BJ (cell line): ENCODE results near the gene CRB1. TPM values are rescaled to one million over a fixed set of nuclear protein-coding genes. Genes with fewer than 3 reads are reported as not detected.

Source experiments
- CTCF ChIA-PET: fragments of 350-600 bp; formaldehyde crosslinking; extraction: SDS; loops from one replicate; lab custom pipeline; 2021; ENCODE audit warnings: antibody characterized with exemption, inconsistent platforms; lab: Yijun Ruan, JAX
- POLR2A ChIA-PET: fragments of 300-600 bp; sonication (Branson Sonifier 250); formaldehyde crosslinking; extraction: SDS; loops from one replicate; lab custom pipeline; 2021; ENCODE audit warnings: antibody characterized with exemption; lab: Charles Lee
- DNase-seq: peaks from one replicate; pipeline ENCODE4 v3.0.0-alpha.2; 2011; ENCODE audit warnings: low read depth
- H3K27me3 ChIP-seq: 2 replicates; pipeline ENCODE4 v1.6.0; 2011; ENCODE audit warnings: low read length; ENCODE audit not compliant: control insufficient read depth, insufficient read depth
- H3K36me3 ChIP-seq: 2 replicates; pipeline ENCODE4 v1.5.1; 2011; ENCODE audit warnings: low read length; ENCODE audit not compliant: control insufficient read depth, insufficient read depth
- H3K4me3 ChIP-seq: 2 replicates; pipeline ENCODE4 v1.5.1; 2011; ENCODE audit warnings: low read depth, mild to moderate bottlenecking, control low read depth, low read length
- CTCF ChIP-seq: IDR thresholded peaks from 2 replicates; pipeline ENCODE4 v1.5.1; 2011; ENCODE audit warnings: low read depth, mild to moderate bottlenecking, control low read depth, inconsistent platforms, low read length, moderate library complexity; ENCODE audit not compliant: insufficient read depth
- polyA plus RNA-seq: library from polyadenylated mRNA; depleted of rRNA; stranded (reverse); fragments of >200 nt; gene quantifications from 2 replicates; pipeline ENCODE4 v1.2.3, GENCODE V29; 2011

CRB1 gene
- polyA plus RNA-seq, 1 experiment: 0.06 TPM

DNA sequence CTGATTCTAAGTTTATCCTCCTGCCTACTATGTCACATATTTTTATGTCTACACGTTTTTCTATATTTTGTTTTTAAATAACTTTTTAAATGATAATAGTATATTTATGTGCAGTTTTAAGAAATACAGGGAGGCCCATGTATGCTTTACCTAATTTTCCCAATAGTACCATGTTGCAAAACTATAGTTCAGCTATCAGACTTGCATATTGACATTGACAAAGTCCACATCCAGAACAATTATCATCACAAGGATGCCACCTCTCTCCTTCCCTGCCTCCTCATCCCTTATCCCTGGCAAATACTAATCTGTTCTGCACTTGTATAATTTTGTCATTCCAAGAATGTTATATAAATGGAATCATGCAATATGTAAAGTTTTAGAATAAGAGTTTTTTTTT lies 90.9 kb downstream of the CRB1 start:
- POLR2A ChIA-PET: no interaction called here
- H3K4me3 ChIP-seq: no peak overlapping the region
- CTCF ChIA-PET: interaction anchor here (0.7 to 1.4 kb wide), 3 partner anchors 10 to 1031 kb away, joined by 3 to 4 read pairs (median 3); no protein-coding TSS in a partner anchor
- no peak for TF ChIP-seq CTCF
- H3K36me3 ChIP-seq: no peaks in the 10 kb centered on the region
- DNase-seq: no peak
- H3K27me3 ChIP-seq: no peaks in the 10 kb centered on the region

- TF ChIP-seq CTCF: no peak
- H3K4me3 ChIP-seq: no peak overlapping the region
- H3K27me3 ChIP-seq: no peaks in the 10 kb centered on the region
- DNase-seq: no peak
- POLR2A ChIA-PET: no interaction called here
- no peaks in the 10 kb centered on the region for H3K36me3 ChIP-seq
- CTCF ChIA-PET: no interaction called here
Observed at GRCh38 chr1:197360068-197360467, 92.0 kb downstream of the CRB1 start.

- CTCF ChIA-PET: no interaction called here
- TF ChIP-seq CTCF: no peak
- Histone ChIP-seq H3K36me3 (no peaks in the 10 kb centered on the region), H3K27me3 (no peaks in the 10 kb centered on the region), H3K4me3 (no peak overlapping the region)
- no peak for DNase-seq
- POLR2A ChIA-PET: no interaction called here
Observed at GRCh38 chr1:197362871-197363270, 94.8 kb downstream of the CRB1 start.

GRCh38 chr1:197363855-197364254 lies 95.8 kb downstream of the CRB1 start:
- H3K36me3 ChIP-seq: no peaks in the 10 kb centered on the region
- DNase-seq: no peak
- no peak for TF ChIP-seq CTCF
- POLR2A ChIA-PET: no interaction called here
- CTCF ChIA-PET: no interaction called here
- H3K27me3 ChIP-seq: no peaks in the 10 kb centered on the region
- no peak overlapping the region for H3K4me3 ChIP-seq

- ChIA-PET CTCF (no interaction called here), POLR2A (no interaction called here)
- no peak for TF ChIP-seq CTCF
- Histone ChIP-seq H3K36me3 (no peaks in the 10 kb centered on the region), H3K27me3 (no peaks in the 10 kb centered on the region), H3K4me3 (no peak overlapping the region)
- DNase-seq: no peak
Observed at GRCh38 chr1:197366996-197367395, 98.9 kb downstream of the CRB1 start.
